ENCODE data around the gene C1R. TPM values are rescaled to one million over a fixed set of nuclear protein-coding genes. Genes with fewer than 3 reads are reported as not detected.

The C1R gene
- total RNA-seq, 1 experiment from 2014 or later: 11.5 TPM

- no peaks in the 10 kb centered on the region; the same call in 1 of the 2 replicates for H3K27me3 Mint-ChIP-seq (ENCODE audit: low read depth)
- H2AFZ ChIP-seq (ENCODE audit: low read length): no peak overlapping the region
- no peak overlapping the region for H2BK15ac ChIP-seq (ENCODE audit: low read depth, low read length)
- no peak overlapping the region for H3K56ac ChIP-seq (ENCODE audit: insufficient read length, low read depth, low read length)
- H2BK120ac ChIP-seq (ENCODE audit: low read depth, low read length, poor library complexity, severe bottlenecking): no peak overlapping the region
- H3K27me3 ChIP-seq (ENCODE audit: insufficient read depth, low read length): no peaks in the 10 kb centered on the region; the same call in 1 of the 2 replicates
- H3K9me3 ChIP-seq (ENCODE audit: control insufficient read depth, low read depth, low read length): no peaks in the 10 kb centered on the region
- no peak overlapping the region for H3K14ac ChIP-seq (ENCODE audit: insufficient read depth, low read length)
- H3K23ac ChIP-seq (ENCODE audit: insufficient read length, low read depth, low read length): no peak overlapping the region
- no peaks in the 10 kb centered on the region; a peak in 1 of 5 replicates for H3K9me3 Mint-ChIP-seq
- no peak overlapping the region for H3T11ph ChIP-seq (ENCODE audit: low read length)
- H4K91ac ChIP-seq (ENCODE audit: insufficient read length, low read depth, low read length): no peak overlapping the region
- peaks cover 13 to 21% of the 10 kb centered on the region in 2 experiments for H3K4me1 Mint-ChIP-seq
- peaks cover 2% of the 10 kb centered on the region for H4K20me1 ChIP-seq (ENCODE audit: control insufficient read depth, insufficient read depth, insufficient read length)
- H3K79me2 ChIP-seq (ENCODE audit: insufficient read depth, low read length): no peaks in the 10 kb centered on the region
- peaks cover 15% of the 10 kb centered on the region for H3K23me2 ChIP-seq (ENCODE audit: insufficient read length, low read depth, low read length, poor library complexity, severe bottlenecking)
- H3K27ac ChIP-seq (ENCODE audit: insufficient read length, low read depth, low read length): no peak overlapping the region
- TF ChIP-seq, protein P1, sequence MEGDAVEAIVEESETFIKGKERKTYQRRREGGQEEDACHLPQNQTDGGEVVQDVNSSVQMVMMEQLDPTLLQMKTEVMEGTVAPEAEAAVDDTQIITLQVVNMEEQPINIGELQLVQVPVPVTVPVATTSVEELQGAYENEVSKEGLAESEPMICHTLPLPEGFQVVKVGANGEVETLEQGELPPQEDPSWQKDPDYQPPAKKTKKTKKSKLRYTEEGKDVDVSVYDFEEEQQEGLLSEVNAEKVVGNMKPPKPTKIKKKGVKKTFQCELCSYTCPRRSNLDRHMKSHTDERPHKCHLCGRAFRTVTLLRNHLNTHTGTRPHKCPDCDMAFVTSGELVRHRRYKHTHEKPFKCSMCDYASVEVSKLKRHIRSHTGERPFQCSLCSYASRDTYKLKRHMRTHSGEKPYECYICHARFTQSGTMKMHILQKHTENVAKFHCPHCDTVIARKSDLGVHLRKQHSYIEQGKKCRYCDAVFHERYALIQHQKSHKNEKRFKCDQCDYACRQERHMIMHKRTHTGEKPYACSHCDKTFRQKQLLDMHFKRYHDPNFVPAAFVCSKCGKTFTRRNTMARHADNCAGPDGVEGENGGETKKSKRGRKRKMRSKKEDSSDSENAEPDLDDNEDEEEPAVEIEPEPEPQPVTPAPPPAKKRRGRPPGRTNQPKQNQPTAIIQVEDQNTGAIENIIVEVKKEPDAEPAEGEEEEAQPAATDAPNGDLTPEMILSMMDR (conservative IDR thresholded peaks at IDR 0.05): no peak
- no peak overlapping the region for H3K4ac ChIP-seq (ENCODE audit: low read depth, low read length)
- no peak overlapping the region for H2BK12ac ChIP-seq (ENCODE audit: insufficient read length, low read depth, low read length)
- no peak overlapping the region for H2BK20ac ChIP-seq (ENCODE audit: low read depth, low read length, poor library complexity, severe bottlenecking)
- H3K79me1 ChIP-seq (ENCODE audit: insufficient read depth, low read depth, low read length, poor library complexity, severe bottlenecking): no peaks in the 10 kb centered on the region
- peaks cover 14 to 50% (median 33%) of the 10 kb centered on the region in 3 experiments for H3K36me3 Mint-ChIP-seq (ENCODE audit: insufficient read depth in 1 of 3, low read depth in 3 of 3)
- no peak overlapping the region for H2AK5ac ChIP-seq (ENCODE audit: insufficient read length, low read length)
- no CpG with 5 or more reads among the region's 12 CpGs for WGBS (ENCODE audit: extremely low coverage, insufficient read length, low lambda C conversion rate)
- no peak overlapping the region for H3K27ac Mint-ChIP-seq
- peaks cover 3% of the 10 kb centered on the region; the same call in 1 of the 2 replicates for H3K4me1 ChIP-seq (ENCODE audit: insufficient read depth, low read length)
- no peak overlapping the region for H3K4me3 Mint-ChIP-seq
- no peak overlapping the region for H3K9ac ChIP-seq (ENCODE audit: extremely low read depth, insufficient read length, low read length)
- no peak for DNase-seq
- no peak overlapping the region for H4K8ac ChIP-seq (replicated peaks; ENCODE audit: insufficient read length, low read depth, low read length)
- H4K5ac ChIP-seq (ENCODE audit: insufficient read length, low read depth, low read length): no peak overlapping the region
- no peak overlapping the region for H2BK5ac ChIP-seq (ENCODE audit: insufficient read length, low read length)
- H3K4me2 ChIP-seq (ENCODE audit: insufficient read depth, insufficient read length, low read length): no peak overlapping the region
- no peak overlapping the region for H3K18ac ChIP-seq (ENCODE audit: insufficient read length, low read depth, low read length)
These were observed 42.3 kb upstream of the C1R start for GRCh38 chr12:7134396-7135166.

All from H9 (cell line).